ENCODE data around the gene SORCS3.

GRCh38 chr10:104663563-104663962, 22.5 kb downstream of the SORCS3 start:
- TF ChIP-seq ASH2L (IDR thresholded peaks at IDR 0.05; ENCODE audit: borderline replicate concordance, low read depth): no peak
- TF ChIP-seq TCF3 (IDR thresholded peaks at IDR 0.05; ENCODE audit: borderline replicate concordance, insufficient read depth, low read depth, low read length): no peak
- TF ChIP-seq, protein P1, sequence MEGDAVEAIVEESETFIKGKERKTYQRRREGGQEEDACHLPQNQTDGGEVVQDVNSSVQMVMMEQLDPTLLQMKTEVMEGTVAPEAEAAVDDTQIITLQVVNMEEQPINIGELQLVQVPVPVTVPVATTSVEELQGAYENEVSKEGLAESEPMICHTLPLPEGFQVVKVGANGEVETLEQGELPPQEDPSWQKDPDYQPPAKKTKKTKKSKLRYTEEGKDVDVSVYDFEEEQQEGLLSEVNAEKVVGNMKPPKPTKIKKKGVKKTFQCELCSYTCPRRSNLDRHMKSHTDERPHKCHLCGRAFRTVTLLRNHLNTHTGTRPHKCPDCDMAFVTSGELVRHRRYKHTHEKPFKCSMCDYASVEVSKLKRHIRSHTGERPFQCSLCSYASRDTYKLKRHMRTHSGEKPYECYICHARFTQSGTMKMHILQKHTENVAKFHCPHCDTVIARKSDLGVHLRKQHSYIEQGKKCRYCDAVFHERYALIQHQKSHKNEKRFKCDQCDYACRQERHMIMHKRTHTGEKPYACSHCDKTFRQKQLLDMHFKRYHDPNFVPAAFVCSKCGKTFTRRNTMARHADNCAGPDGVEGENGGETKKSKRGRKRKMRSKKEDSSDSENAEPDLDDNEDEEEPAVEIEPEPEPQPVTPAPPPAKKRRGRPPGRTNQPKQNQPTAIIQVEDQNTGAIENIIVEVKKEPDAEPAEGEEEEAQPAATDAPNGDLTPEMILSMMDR (IDR thresholded peaks at IDR 0.05 in 2 of 3, conservative IDR thresholded peaks at IDR 0.05 in 1 of 3; ENCODE audit: control insufficient read depth in 2 of 3, extremely low read depth in 1 of 3, insufficient read depth in 1 of 3, low read depth in 3 of 3, low read length in 3 of 3): no peak

All from GM12878 (cell line).